Choroid plexus epithelial cell (primary cell): ENCODE results near the gene PWP2.

Experiments used
- DNase-seq: peaks from one replicate; pipeline ENCODE4 v3.0.0-alpha.2; 2010; ENCODE audit warnings: low read depth
- H3K4me3 ChIP-seq: 2 replicates; pipeline ENCODE4 v1.5.1; 2011; ENCODE audit warnings: low read depth, mild to moderate bottlenecking, control low read depth, low read length, moderate library complexity
- TF ChIP-seq, protein P1 (sequence below): conservative IDR thresholded peaks from 2 replicates; pipeline ENCODE4 v1.5.1; 2011; ENCODE audit warnings: low read depth, mild to moderate bottlenecking, control low read depth, inconsistent platforms, low read length, moderate library complexity

Gene PWP2

DNA sequence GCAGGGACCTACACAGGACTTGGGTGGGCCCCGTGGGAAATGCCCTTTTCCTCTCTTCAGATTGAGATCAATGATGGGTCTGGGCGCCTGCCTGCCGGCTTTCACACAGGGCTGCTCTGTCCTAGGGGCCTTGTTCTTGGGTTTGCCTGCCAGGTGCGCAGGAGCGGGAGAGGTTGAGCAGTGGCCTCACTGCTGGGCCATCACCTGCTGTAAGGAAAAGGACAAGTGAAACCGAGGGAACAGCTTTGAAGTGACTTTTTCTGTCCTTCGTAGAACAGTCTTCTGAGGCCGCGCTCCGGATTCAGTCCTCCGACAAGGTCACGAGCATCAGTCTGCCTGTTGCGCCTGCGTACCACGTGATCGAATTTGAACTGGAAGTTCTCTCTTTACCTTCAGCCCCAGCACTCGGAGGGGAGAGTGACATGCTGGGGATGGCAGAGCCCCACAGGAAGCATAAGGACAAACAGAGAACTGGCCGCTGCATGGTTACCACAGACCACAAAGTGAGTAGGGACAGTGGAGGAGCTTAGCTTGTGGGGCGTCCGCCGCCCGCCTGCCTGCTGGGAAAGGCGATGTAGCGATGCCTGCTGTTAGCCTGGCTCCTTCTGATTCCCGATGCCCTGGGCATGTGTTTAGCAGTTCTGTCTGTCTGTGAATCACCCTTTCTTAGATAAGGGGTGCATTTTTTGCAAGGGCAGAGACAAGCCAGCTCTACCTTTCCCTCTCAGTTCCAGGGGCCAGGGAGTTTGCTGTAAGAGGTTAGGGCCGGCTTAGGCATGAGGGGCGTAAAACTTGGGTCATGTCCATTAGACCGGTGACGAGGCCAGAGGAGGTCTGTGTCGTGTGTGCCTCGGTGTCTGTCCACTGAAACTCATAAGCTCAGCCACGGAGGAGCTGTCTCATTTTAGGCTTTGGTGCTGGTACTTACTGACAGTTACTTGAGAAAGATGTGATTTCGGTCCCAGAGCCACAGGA is 19.5 kb upstream of the PWP2 start:
- DNase-seq = no peak
- TF ChIP-seq, protein P1, sequence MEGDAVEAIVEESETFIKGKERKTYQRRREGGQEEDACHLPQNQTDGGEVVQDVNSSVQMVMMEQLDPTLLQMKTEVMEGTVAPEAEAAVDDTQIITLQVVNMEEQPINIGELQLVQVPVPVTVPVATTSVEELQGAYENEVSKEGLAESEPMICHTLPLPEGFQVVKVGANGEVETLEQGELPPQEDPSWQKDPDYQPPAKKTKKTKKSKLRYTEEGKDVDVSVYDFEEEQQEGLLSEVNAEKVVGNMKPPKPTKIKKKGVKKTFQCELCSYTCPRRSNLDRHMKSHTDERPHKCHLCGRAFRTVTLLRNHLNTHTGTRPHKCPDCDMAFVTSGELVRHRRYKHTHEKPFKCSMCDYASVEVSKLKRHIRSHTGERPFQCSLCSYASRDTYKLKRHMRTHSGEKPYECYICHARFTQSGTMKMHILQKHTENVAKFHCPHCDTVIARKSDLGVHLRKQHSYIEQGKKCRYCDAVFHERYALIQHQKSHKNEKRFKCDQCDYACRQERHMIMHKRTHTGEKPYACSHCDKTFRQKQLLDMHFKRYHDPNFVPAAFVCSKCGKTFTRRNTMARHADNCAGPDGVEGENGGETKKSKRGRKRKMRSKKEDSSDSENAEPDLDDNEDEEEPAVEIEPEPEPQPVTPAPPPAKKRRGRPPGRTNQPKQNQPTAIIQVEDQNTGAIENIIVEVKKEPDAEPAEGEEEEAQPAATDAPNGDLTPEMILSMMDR = no peak
- no peak overlapping the region for H3K4me3 ChIP-seq

GRCh38 chr21:44088401-44088780 is 18.8 kb upstream of the PWP2 start:
- no peak overlapping the region for H3K4me3 ChIP-seq
- TF ChIP-seq, protein P1 = no peak
- no peak for DNase-seq

DNA sequence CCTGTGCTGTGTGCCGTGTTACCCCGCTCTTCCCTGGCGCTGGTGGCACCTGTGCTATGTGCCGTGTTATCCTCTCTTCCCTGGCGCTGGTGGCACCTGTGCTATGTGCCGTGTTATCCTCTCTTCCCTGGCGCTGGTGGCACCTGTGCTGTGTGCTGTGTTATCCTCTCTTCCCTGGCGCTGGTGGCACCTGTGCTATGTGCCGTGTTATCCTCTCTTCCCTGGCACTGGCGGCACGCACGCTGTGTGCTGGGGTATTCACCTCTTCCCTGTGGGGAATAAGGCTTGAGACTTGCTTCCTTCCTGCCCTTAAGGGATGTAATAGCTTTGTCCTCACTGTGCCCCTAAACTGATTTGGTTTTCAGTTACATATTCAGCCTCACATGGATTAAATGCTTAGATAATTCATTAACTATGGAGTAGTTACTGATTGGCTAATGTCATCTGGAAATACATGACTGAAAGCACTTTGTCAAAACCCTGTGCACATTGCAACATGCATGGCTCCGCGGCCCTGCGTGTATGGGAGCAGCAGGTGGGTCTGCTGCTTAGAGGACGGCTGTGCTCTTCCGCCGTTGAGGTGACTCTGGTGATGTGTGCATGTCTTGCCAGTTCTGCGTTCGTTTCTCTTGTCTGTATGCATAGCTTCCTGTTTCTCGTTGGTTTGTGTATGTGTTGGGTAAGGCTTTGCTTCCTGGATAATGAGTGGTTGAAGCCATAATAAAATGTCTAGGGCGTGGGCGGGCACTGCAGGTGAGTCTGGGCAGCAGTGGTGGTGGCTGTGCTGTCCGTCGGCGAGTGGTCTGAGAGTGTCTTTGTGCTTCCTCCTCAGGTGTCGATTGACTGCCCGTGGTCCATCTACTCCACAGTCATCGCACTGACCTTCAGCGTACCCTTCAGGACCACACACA is 17.9 kb upstream of the PWP2 start:
- H3K4me3 ChIP-seq = no peak overlapping the region
- TF ChIP-seq, protein P1 = no peak
- DNase-seq = no peak

- no peak overlapping the region for H3K4me3 ChIP-seq
- no peak for DNase-seq
- TF ChIP-seq, protein P1 = no peak
Measured at GRCh38 chr21:44090325-44090724, 16.9 kb upstream of the PWP2 start.

GRCh38 chr21:44092211-44092610 is 15.0 kb upstream of the PWP2 start:
- no peak for DNase-seq
- H3K4me3 ChIP-seq = no peak overlapping the region
- TF ChIP-seq, protein P1 = no peak

DNA sequence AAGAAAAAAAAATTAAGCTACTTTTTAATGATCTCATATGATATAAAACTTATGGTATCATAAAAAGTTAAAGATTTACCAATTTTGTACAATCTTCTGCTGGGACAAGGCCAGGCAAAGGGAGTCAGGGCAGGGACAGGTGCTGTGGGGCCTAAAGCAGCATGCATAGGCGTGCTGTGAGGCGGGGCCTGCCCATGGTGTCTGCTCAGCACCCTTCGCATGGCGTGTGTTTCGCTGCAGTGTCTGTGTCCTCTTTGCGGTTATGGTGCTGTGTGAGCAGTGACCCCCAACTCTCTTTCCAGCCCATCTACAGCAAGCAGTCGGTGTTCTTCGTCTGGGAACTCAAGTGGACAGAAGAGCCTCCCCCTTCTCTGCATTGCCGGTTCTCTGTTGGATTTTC is 13.4 kb upstream of the PWP2 start:
- no peak for DNase-seq
- TF ChIP-seq, protein P1 = no peak
- H3K4me3 ChIP-seq = no peak overlapping the region
